Activated CD4-positive, alpha-beta T cell treated with anti-CD3 and anti-CD28 coated beads, Interleukin-2, amount 10 ng/mL, durations not matched to agents 7 days and 5 days (primary cell): ENCODE results near the gene BAZ1A. TPM values are rescaled to one million over a fixed set of nuclear protein-coding genes. Genes with fewer than 3 reads are reported as not detected.

Experiments used
- CTCF ChIA-PET: fragments of 350-600 bp; sonication (Branson Sonifier 250); formaldehyde crosslinking; loops from one replicate; lab custom pipeline; 2021; ENCODE audit warnings: antibody characterized with exemption; lab: Charles Lee
- POLR2A ChIA-PET: fragments of 350-600 bp; sonication (Branson Sonifier 250); formaldehyde crosslinking; loops from one replicate; lab custom pipeline; 2021; ENCODE audit warnings: antibody characterized with exemption; lab: Charles Lee
- DNase-seq: peaks from one replicate; pipeline ENCODE4 v3.0.0-alpha.2; 2020
- H3K27ac Mint-ChIP-seq: one replicate; pipeline ENCODE4 v1.8.0; 2021; ENCODE audit warnings: mild to moderate bottlenecking, moderate library complexity, mixed read lengths
- H3K27me3 Mint-ChIP-seq: one replicate; pipeline ENCODE4 v1.8.0; 2021; ENCODE audit warnings: mixed read lengths
- H3K36me3 Mint-ChIP-seq: one replicate; pipeline ENCODE4 v1.8.0; 2021; ENCODE audit warnings: low read depth, mixed read lengths
- H3K4me1 Mint-ChIP-seq: one replicate; pipeline ENCODE4 v1.8.0; 2021; ENCODE audit warnings: mixed read lengths
- H3K4me3 Mint-ChIP-seq: one replicate; pipeline ENCODE4 v1.8.0; 2021; ENCODE audit warnings: mild to moderate bottlenecking, moderate library complexity, mixed read lengths
- H3K9me3 Mint-ChIP-seq: one replicate; pipeline ENCODE4 v1.8.0; 2021; ENCODE audit warnings: mixed read lengths
- total RNA-seq, 2 experiments: library from RNA; stranded (reverse); gene quantifications; one replicate each; pipeline ENCODE4 v1.2.3, GENCODE V29; 2021

Gene BAZ1A
- total RNA-seq, 2 experiments from 2014 or later = 50.4 to 69.4 TPM

- Mint-ChIP-seq H3K36me3 (peaks cover 50% of the 10 kb centered on the region), H3K4me3 (no peak overlapping the region), H3K27ac (no peak overlapping the region), H3K4me1 (no peaks in the 10 kb centered on the region), H3K27me3 (no peaks in the 10 kb centered on the region), H3K9me3 (no peaks in the 10 kb centered on the region)
- POLR2A ChIA-PET = no interaction called here
- CTCF ChIA-PET = no interaction called here
- no peak for DNase-seq
These were observed 78.3 kb downstream of the BAZ1A start for GRCh38 chr14:34796902-34797301.

DNA sequence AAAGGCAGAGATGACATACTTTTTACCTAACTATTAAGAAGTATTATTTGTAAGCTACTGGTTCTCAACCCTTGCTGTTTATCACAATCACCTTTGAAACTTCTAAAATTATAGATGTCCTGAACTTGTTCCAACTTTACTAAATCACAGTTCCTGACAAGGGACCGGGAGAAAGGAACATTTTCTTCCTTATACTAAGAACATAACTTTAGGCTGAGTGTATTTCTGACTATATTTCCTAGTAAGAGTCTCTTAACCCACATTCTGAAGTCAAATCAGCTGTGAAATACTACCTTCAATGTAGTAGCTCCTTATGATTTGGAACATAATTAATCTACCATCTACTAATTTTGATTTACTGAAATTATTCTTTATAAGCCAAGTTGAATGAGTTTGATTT is 80.2 kb downstream of the BAZ1A start:
- H3K36me3 Mint-ChIP-seq = peaks cover 48% of the 10 kb centered on the region
- H3K4me1 Mint-ChIP-seq = no peaks in the 10 kb centered on the region
- no peak overlapping the region for H3K4me3 Mint-ChIP-seq
- no peak overlapping the region for H3K27ac Mint-ChIP-seq
- CTCF ChIA-PET = no interaction called here
- POLR2A ChIA-PET = no interaction called here
- H3K9me3 Mint-ChIP-seq = no peaks in the 10 kb centered on the region
- H3K27me3 Mint-ChIP-seq = no peaks in the 10 kb centered on the region
- DNase-seq = no peak

- Mint-ChIP-seq H3K4me3 (no peak overlapping the region), H3K9me3 (no peaks in the 10 kb centered on the region), H3K27ac (no peak overlapping the region), H3K27me3 (no peaks in the 10 kb centered on the region), H3K4me1 (no peaks in the 10 kb centered on the region), H3K36me3 (peaks cover 48% of the 10 kb centered on the region)
- ChIA-PET POLR2A (no interaction called here), CTCF (no interaction called here)
- DNase-seq = no peak
These were observed 80.9 kb downstream of the BAZ1A start for GRCh38 chr14:34794217-34794616.

GRCh38 chr14:34792598-34792997 is 82.6 kb downstream of the BAZ1A start:
- DNase-seq = no peak
- POLR2A ChIA-PET = no interaction called here
- Mint-ChIP-seq H3K36me3 (peaks cover 37% of the 10 kb centered on the region), H3K27me3 (no peaks in the 10 kb centered on the region), H3K27ac (no peak overlapping the region), H3K9me3 (no peaks in the 10 kb centered on the region), H3K4me1 (no peaks in the 10 kb centered on the region), H3K4me3 (no peak overlapping the region)
- CTCF ChIA-PET = no interaction called here

DNA sequence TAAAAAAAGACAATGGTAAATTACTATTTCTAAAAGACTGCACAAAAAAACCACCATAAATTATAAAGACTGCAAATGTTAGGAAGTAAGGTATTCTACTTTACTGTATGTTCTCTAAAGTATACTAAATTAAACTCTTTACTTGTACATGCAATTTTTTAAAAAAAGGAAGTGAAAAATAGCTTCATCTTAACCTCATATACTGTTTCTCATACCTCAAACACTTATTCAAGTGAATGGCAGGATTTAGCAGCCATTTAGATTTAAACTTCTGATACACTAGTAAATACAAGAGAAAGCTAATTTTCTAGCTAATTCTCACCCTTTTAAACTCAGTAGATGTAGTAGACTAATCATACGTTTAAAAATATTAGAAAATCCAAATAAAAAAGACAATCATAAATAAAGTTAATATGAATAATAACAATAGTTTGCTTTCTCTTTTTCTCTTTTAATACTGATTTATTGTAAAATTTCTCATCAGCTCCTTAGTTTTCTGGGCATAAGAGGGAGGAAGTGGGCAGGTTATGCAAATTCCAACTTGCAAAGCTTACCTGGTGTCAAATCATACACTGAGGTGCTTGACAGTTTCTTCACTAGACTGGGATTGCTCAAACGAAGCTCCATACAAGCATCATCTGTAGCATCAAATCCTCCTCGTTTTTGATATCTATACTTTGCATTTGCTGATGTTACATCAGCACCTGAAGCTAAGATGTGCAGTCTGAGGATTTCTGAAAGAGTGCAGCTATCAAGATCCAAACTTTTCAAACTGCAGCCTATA is 89.7 kb downstream of the BAZ1A start:
- no peak overlapping the region for H3K4me3 Mint-ChIP-seq
- ChIA-PET CTCF (interaction anchor here (0.7 to 1.2 kb wide), 3 partner anchors 10 to 74 kb away, joined by 3 read pairs; no protein-coding TSS in a partner anchor), POLR2A (no interaction called here)
- peaks cover 11% of the 10 kb centered on the region for H3K4me1 Mint-ChIP-seq
- H3K9me3 Mint-ChIP-seq = no peaks in the 10 kb centered on the region
- no peaks in the 10 kb centered on the region for H3K27me3 Mint-ChIP-seq
- DNase-seq = no peak
- H3K27ac Mint-ChIP-seq = no peak overlapping the region
- H3K36me3 Mint-ChIP-seq = peaks cover 52% of the 10 kb centered on the region

DNA sequence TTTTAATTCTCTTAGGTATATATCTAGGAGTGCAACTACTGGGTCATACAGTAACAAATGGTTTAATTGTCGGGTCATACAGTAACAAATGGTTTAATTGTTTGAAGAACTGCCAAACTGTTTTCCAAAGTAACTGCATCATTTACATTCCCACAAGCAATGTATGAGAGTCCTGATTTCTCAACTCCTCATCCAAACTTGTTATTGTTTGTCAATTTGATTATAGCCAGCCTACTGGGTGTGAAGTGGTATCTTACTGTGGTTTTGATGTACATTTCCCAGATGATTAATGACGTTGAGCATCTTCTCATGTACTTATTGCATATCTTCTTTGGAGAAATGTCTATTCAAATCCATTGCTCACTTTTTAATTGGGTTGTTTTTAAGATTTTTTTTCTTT is 93.1 kb downstream of the BAZ1A start:
- peaks cover 12% of the 10 kb centered on the region for H3K4me1 Mint-ChIP-seq
- H3K9me3 Mint-ChIP-seq = no peaks in the 10 kb centered on the region
- no peak overlapping the region for H3K4me3 Mint-ChIP-seq
- no peak for DNase-seq
- H3K27ac Mint-ChIP-seq = no peak overlapping the region
- CTCF ChIA-PET = no interaction called here
- POLR2A ChIA-PET = no interaction called here
- peaks cover 58% of the 10 kb centered on the region for H3K36me3 Mint-ChIP-seq
- H3K27me3 Mint-ChIP-seq = no peaks in the 10 kb centered on the region

GRCh38 chr14:34781242-34781641 is 93.9 kb downstream of the BAZ1A start:
- peaks cover 10% of the 10 kb centered on the region for H3K4me1 Mint-ChIP-seq
- H3K27me3 Mint-ChIP-seq = no peaks in the 10 kb centered on the region
- H3K27ac Mint-ChIP-seq = no peak overlapping the region
- no peaks in the 10 kb centered on the region for H3K9me3 Mint-ChIP-seq
- H3K4me3 Mint-ChIP-seq = no peak overlapping the region
- peaks cover 61% of the 10 kb centered on the region for H3K36me3 Mint-ChIP-seq
- CTCF ChIA-PET = interaction anchor here (1.0 kb wide), 1 partner anchor 145 kb away, joined by 3 read pairs; no protein-coding TSS in a partner anchor
- POLR2A ChIA-PET = no interaction called here
- no peak for DNase-seq

DNA sequence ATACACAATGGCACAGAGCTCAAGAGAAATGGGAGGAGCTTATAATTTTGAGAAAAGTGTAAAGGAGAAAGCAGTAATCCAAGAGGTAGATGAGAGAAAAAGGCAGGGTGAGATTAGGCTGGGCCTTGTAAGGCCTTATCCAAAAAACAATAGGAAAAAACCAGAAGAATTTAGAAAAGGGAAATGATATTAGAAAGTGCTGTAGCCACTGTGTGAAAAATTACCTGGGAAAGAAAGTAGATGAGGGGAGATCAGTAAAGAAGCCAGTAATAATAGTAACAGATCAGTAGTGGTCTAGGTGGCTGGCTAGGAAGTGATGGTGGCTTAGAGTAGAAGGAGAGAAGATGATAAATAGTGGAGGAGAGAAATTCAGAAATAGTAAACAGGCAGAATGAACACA is 94.5 kb downstream of the BAZ1A start:
- Mint-ChIP-seq H3K27me3 (no peaks in the 10 kb centered on the region), H3K9me3 (no peaks in the 10 kb centered on the region), H3K4me3 (no peak overlapping the region), H3K36me3 (peaks cover 63% of the 10 kb centered on the region), H3K27ac (peak overlapping the region; percentile 26), H3K4me1 (peaks cover 9% of the 10 kb centered on the region)
- POLR2A ChIA-PET = no interaction called here
- no peak for DNase-seq
- CTCF ChIA-PET = interaction anchor here (1.0 to 1.4 kb wide), 2 partner anchors 20 to 145 kb away, joined by 3 read pairs; no protein-coding TSS in a partner anchor

- no peaks in the 10 kb centered on the region for H3K9me3 Mint-ChIP-seq
- no peak for DNase-seq
- no peaks in the 10 kb centered on the region for H3K27me3 Mint-ChIP-seq
- CTCF ChIA-PET = no interaction called here
- H3K4me3 Mint-ChIP-seq = no peak overlapping the region
- peaks cover 8% of the 10 kb centered on the region for H3K4me1 Mint-ChIP-seq
- POLR2A ChIA-PET = interaction anchor here (0.7 kb wide), 1 partner anchor 8 kb away, joined by 3 read pairs; no protein-coding TSS in a partner anchor
- H3K36me3 Mint-ChIP-seq = peaks cover 68% of the 10 kb centered on the region
- no peak overlapping the region for H3K27ac Mint-ChIP-seq
These were observed 96.4 kb downstream of the BAZ1A start for GRCh38 chr14:34778744-34779143.

- H3K9me3 Mint-ChIP-seq = no peaks in the 10 kb centered on the region
- no peak overlapping the region for H3K27ac Mint-ChIP-seq
- peaks cover 61% of the 10 kb centered on the region for H3K36me3 Mint-ChIP-seq
- CTCF ChIA-PET = interaction anchor here (1.2 kb wide), 1 partner anchor 11 kb away, joined by 3 read pairs; no protein-coding TSS in a partner anchor
- DNase-seq = no peak
- POLR2A ChIA-PET = no interaction called here
- no peaks in the 10 kb centered on the region for H3K27me3 Mint-ChIP-seq
- H3K4me1 Mint-ChIP-seq = peaks cover 5% of the 10 kb centered on the region
- no peak overlapping the region for H3K4me3 Mint-ChIP-seq
These were observed 98.5 kb downstream of the BAZ1A start for GRCh38 chr14:34776611-34777010.

DNA sequence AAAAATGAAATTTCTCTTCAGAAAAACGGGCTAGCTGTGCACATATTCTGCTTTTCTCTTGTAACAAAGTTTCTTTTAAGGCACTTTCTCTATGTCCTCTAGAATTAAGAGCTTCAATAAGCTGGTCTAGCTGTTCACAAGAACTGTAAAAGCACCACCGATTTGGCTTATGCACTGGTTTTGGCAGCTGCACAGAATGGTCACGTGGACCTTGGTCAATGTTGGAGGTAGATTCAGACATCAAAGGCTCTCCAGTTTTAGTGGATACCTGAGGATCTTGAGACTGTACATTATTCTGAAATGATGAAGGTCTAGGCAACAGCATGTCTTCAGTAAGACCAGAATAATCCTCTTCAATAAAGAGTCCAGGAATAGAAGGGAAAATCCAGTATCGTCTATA is 99.2 kb downstream of the BAZ1A start:
- Mint-ChIP-seq H3K27ac (peak overlapping the region; percentile 46), H3K4me1 (peaks cover 6% of the 10 kb centered on the region), H3K9me3 (no peaks in the 10 kb centered on the region), H3K27me3 (no peaks in the 10 kb centered on the region), H3K4me3 (no peak overlapping the region), H3K36me3 (peaks cover 58% of the 10 kb centered on the region)
- ChIA-PET POLR2A (no interaction called here), CTCF (interaction anchor here (0.7 kb wide), 1 partner anchor 10 kb away, joined by 3 read pairs; no protein-coding TSS in a partner anchor)
- DNase-seq = no peak

DNA sequence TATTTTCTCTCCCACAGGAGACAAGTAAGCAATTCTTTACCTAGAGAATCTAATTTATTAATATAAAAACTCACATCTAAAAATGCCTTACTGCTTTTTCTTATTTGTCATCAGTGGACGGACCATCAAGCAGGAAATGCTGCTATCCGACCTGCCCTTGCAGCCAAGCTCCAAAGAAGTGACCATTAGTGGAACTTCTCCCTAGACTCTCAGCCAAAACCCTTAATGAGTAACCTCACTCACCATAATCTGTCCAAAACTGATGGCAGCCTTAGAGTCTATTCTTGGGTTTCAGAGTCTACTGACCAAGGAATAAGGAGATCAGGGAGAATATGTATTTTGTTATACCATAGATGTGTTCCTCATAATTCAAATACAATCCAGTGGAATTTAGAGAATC is 99.8 kb downstream of the BAZ1A start:
- CTCF ChIA-PET = interaction anchor here (0.7 kb wide), 2 partner anchors 8 to 11 kb away, joined by 3 to 4 read pairs; no protein-coding TSS in a partner anchor
- peaks cover 58% of the 10 kb centered on the region for H3K36me3 Mint-ChIP-seq
- POLR2A ChIA-PET = no interaction called here

GRCh38 chr14:34770901-34771300 is 104.3 kb downstream of the BAZ1A start:
- H3K27me3 Mint-ChIP-seq = no peaks in the 10 kb centered on the region
- ChIA-PET CTCF (interaction anchor here (1.4 kb wide), 1 partner anchor 13 kb away, joined by 4 read pairs; no protein-coding TSS in a partner anchor), POLR2A (interaction anchor here (0.5 kb wide), 1 partner anchor 8 kb away, joined by 3 read pairs; no protein-coding TSS in a partner anchor)
- H3K9me3 Mint-ChIP-seq = no peaks in the 10 kb centered on the region
- H3K4me1 Mint-ChIP-seq = peaks cover 3% of the 10 kb centered on the region
- H3K36me3 Mint-ChIP-seq = peaks cover 41% of the 10 kb centered on the region
- no peak overlapping the region for H3K27ac Mint-ChIP-seq
- no peak overlapping the region for H3K4me3 Mint-ChIP-seq
- DNase-seq = no peak

More for the DNA sequence above, 99.8 kb downstream of the BAZ1A start:
- Mint-ChIP-seq H3K4me1 (peaks cover 3% of the 10 kb centered on the region), H3K27me3 (no peaks in the 10 kb centered on the region), H3K9me3 (no peaks in the 10 kb centered on the region), H3K4me3 (no peak overlapping the region), H3K27ac (no peak overlapping the region)
- no peak for DNase-seq
